T47D (cell line): ENCODE data around the gene C5orf47.

Experiments
- DNase-seq, 2 experiments: peaks; one replicate each; pipeline versions ENCODE4 v3.0.0 to v3.0.0-alpha.2; 2011 to 2012; ENCODE audit warnings: low read depth in 1 of 2, low spot score in 1 of 2
- JUND ChIP-seq: IDR thresholded peaks from 2 replicates; pipeline ENCODE4 v1.6.1; 2012; ENCODE audit warnings: low read depth
- in situ Hi-C: cut with HindIII; loops from 2 replicates; pipeline ENCODE4 v1.10.0; 2016; ENCODE audit warnings: low sequenced_read_pairs, low pct_unique_long_range_greater_than_20kb

Gene C5orf47

GRCh38 chr5:173962436-173962972, 26.5 kb upstream of the C5orf47 start:
- DNase-seq: no peak
- TF ChIP-seq JUND: no peak
- in situ Hi-C loops: no loop called here

- DNase-seq: peak in 1 of 2 experiments; percentile 28
- TF ChIP-seq JUND: no peak
- in situ Hi-C loops: no loop called here
Measured at GRCh38 chr5:173963182-173963838, 25.7 kb upstream of the C5orf47 start.

- peak in 1 of 2 experiments; percentile 39 for DNase-seq
- TF ChIP-seq JUND: no peak
- in situ Hi-C loops: no loop called here
Measured at GRCh38 chr5:173963867-173964441, 25.0 kb upstream of the C5orf47 start.

- in situ Hi-C loops: no loop called here
- no peak for DNase-seq
- TF ChIP-seq JUND: no peak
Measured at GRCh38 chr5:173964506-173964905, 24.5 kb upstream of the C5orf47 start.

- no peak for DNase-seq
- no peak for TF ChIP-seq JUND
- in situ Hi-C loops: no loop called here
Measured at GRCh38 chr5:173967241-173967640, 21.7 kb upstream of the C5orf47 start.

GRCh38 chr5:173968154-173968797, 20.7 kb upstream of the C5orf47 start:
- DNase-seq: no peak
- no peak for TF ChIP-seq JUND
- in situ Hi-C loops: no loop called here

GRCh38 chr5:173969167-173970049, 19.6 kb upstream of the C5orf47 start:
- peak; percentile 71 to 93 for DNase-seq
- in situ Hi-C loops: no loop called here
- no peak for TF ChIP-seq JUND

- no peak for TF ChIP-seq JUND
- in situ Hi-C loops: no loop called here
- DNase-seq: no peak
Measured at GRCh38 chr5:173970878-173971650, 17.9 kb upstream of the C5orf47 start.

GRCh38 chr5:173971681-173972345, 17.2 kb upstream of the C5orf47 start:
- in situ Hi-C loops: no loop called here
- no peak for DNase-seq
- no peak for TF ChIP-seq JUND

GRCh38 chr5:173972607-173972924, 16.4 kb upstream of the C5orf47 start:
- TF ChIP-seq JUND: no peak
- in situ Hi-C loops: no loop called here
- no peak for DNase-seq

GRCh38 chr5:173972925-173973615, 15.9 kb upstream of the C5orf47 start:
- DNase-seq: peak; percentile 73 to 89
- TF ChIP-seq JUND: no peak
- in situ Hi-C loops: no loop called here
